ENCODE results near the gene ANXA10. TPM values are rescaled to one million over a fixed set of nuclear protein-coding genes. Genes with fewer than 3 reads are reported as not detected.

The ANXA10 gene
- total RNA-seq, 1 donor = 1.1 TPM

- Histone ChIP-seq H2AFZ (ENCODE audit: low read length) (no peak overlapping the region), H3K27ac (ENCODE audit: low read depth, low read length) (no peak overlapping the region), H3K9me3 (ENCODE audit: low read depth, low read length) (no peaks in the 10 kb centered on the region), H3K27me3 (ENCODE audit: insufficient read depth, low read length) (no peaks in the 10 kb centered on the region), H3K36me3 (ENCODE audit: insufficient read depth, low read length) (no peaks in the 10 kb centered on the region), H3K4me2 (ENCODE audit: insufficient read depth, low read length) (no peak overlapping the region), H3K79me2 (ENCODE audit: insufficient read depth, low read length) (no peaks in the 10 kb centered on the region), H4K20me1 (ENCODE audit: insufficient read depth, low read length) (no peaks in the 10 kb centered on the region), H3K4me1 (ENCODE audit: insufficient read depth, low read length) (no peaks in the 10 kb centered on the region), H3K4me3 (ENCODE audit: insufficient read depth, low read length) (no peak overlapping the region)
- TF ChIP-seq CTCF (IDR thresholded peaks at IDR 0.05; ENCODE audit: extremely low read depth, low read depth, low read length) = no peak
- no peak for DNase-seq (ENCODE audit: insufficient read length, low spot score, missing footprints)
These were observed 21.0 kb upstream of the ANXA10 start for GRCh38 chr4:168071304-168071703.

GRCh38 chr4:168074861-168075260 lies 17.5 kb upstream of the ANXA10 start:
- H3K79me2 ChIP-seq (ENCODE audit: insufficient read depth, low read length) = no peaks in the 10 kb centered on the region
- DNase-seq (ENCODE audit: insufficient read length, low spot score, missing footprints) = no peak
- H2AFZ ChIP-seq (ENCODE audit: low read length) = no peak overlapping the region

GRCh38 chr4:168076989-168077725 lies 15.2 kb upstream of the ANXA10 start:
- Histone ChIP-seq H3K9me3 (ENCODE audit: low read depth, low read length) (no peaks in the 10 kb centered on the region), H2AFZ (ENCODE audit: low read length) (no peak overlapping the region), H3K36me3 (ENCODE audit: insufficient read depth, low read length) (no peaks in the 10 kb centered on the region), H3K27ac (ENCODE audit: low read depth, low read length) (no peak overlapping the region), H3K4me1 (ENCODE audit: insufficient read depth, low read length) (peaks cover 6% of the 10 kb centered on the region), H3K4me3 (ENCODE audit: insufficient read depth, low read length) (no peak overlapping the region), H3K27me3 (ENCODE audit: insufficient read depth, low read length) (no peaks in the 10 kb centered on the region), H3K4me2 (ENCODE audit: insufficient read depth, low read length) (peak overlapping the region; percentile 14), H4K20me1 (ENCODE audit: insufficient read depth, low read length) (no peaks in the 10 kb centered on the region), H3K79me2 (ENCODE audit: insufficient read depth, low read length) (no peaks in the 10 kb centered on the region)
- DNase-seq (ENCODE audit: insufficient read length, low spot score, missing footprints) = no peak
- TF ChIP-seq CTCF (IDR thresholded peaks at IDR 0.05; ENCODE audit: extremely low read depth, low read depth, low read length) = peak; percentile 98

More at GRCh38 chr4:168074861-168075260, 17.5 kb upstream of the ANXA10 start:
- Histone ChIP-seq H4K20me1 (ENCODE audit: insufficient read depth, low read length) (no peaks in the 10 kb centered on the region), H3K27me3 (ENCODE audit: insufficient read depth, low read length) (no peaks in the 10 kb centered on the region), H3K4me2 (ENCODE audit: insufficient read depth, low read length) (no peak overlapping the region), H3K36me3 (ENCODE audit: insufficient read depth, low read length) (no peaks in the 10 kb centered on the region), H3K27ac (ENCODE audit: low read depth, low read length) (no peak overlapping the region), H3K4me1 (ENCODE audit: insufficient read depth, low read length) (peaks cover 6% of the 10 kb centered on the region), H3K9me3 (ENCODE audit: low read depth, low read length) (no peaks in the 10 kb centered on the region), H3K4me3 (ENCODE audit: insufficient read depth, low read length) (no peak overlapping the region)
- TF ChIP-seq CTCF (IDR thresholded peaks at IDR 0.05; ENCODE audit: extremely low read depth, low read depth, low read length) = no peak

GRCh38 chr4:168077726-168078239 lies 14.6 kb upstream of the ANXA10 start:
- H3K27me3 ChIP-seq (ENCODE audit: insufficient read depth, low read length) = no peaks in the 10 kb centered on the region
- H3K4me2 ChIP-seq (ENCODE audit: insufficient read depth, low read length) = peak overlapping the region; percentile 14
- no peak overlapping the region for H2AFZ ChIP-seq (ENCODE audit: low read length)
- peaks cover 6% of the 10 kb centered on the region for H3K4me1 ChIP-seq (ENCODE audit: insufficient read depth, low read length)
- no peaks in the 10 kb centered on the region for H4K20me1 ChIP-seq (ENCODE audit: insufficient read depth, low read length)
- no peak for TF ChIP-seq CTCF (IDR thresholded peaks at IDR 0.05; ENCODE audit: extremely low read depth, low read depth, low read length)
- H3K36me3 ChIP-seq (ENCODE audit: insufficient read depth, low read length) = no peaks in the 10 kb centered on the region
- H3K79me2 ChIP-seq (ENCODE audit: insufficient read depth, low read length) = no peaks in the 10 kb centered on the region
- no peak for DNase-seq (ENCODE audit: insufficient read length, low spot score, missing footprints)
- no peak overlapping the region for H3K4me3 ChIP-seq (ENCODE audit: insufficient read depth, low read length)
- no peak overlapping the region for H3K27ac ChIP-seq (ENCODE audit: low read depth, low read length)
- H3K9me3 ChIP-seq (ENCODE audit: low read depth, low read length) = no peaks in the 10 kb centered on the region

All from osteoblast (primary cell).